Muscle layer of duodenum (tissue), 2 donors: Measurements from ENCODE around the gene GNG12.
A peak's percentile ranks its signal among the peaks of the same experiment; 100 is the strongest.
"Not testable (repeated sequence)": the region's sequence is repeated elsewhere in the genome, so short reads cannot be mapped to it uniquely, and the experiment has no call there.

Experiments used
- H3K27ac ChIP-seq: one replicate; pipeline ENCODE4 v1.7.0; 2013; ENCODE audit warnings: mild to moderate bottlenecking, low read length
- H3K27me3 ChIP-seq: one replicate; pipeline ENCODE4 v1.7.0; 2013; ENCODE audit warnings: low read depth, mild to moderate bottlenecking, control low read depth, low read length
- H3K36me3 ChIP-seq, 2 donors: one replicate each; pipeline ENCODE4 v1.7.0; 2013; ENCODE audit warnings: low read length in 2 of 2, control low read depth in 1 of 2, mild to moderate bottlenecking in 1 of 2; ENCODE audit not compliant: insufficient read depth in 2 of 2, control insufficient read depth in 1 of 2
- H3K4me1 ChIP-seq, 2 donors: one replicate each; pipeline ENCODE4 v1.7.0; 2013; ENCODE audit warnings: low read length in 2 of 2, mild to moderate bottlenecking in 2 of 2, control low read depth in 1 of 2, moderate library complexity in 1 of 2; ENCODE audit not compliant: insufficient read depth in 2 of 2, control insufficient read depth in 1 of 2
- H3K4me3 ChIP-seq, 2 donors: one replicate each; pipeline ENCODE4 v1.7.0; 2013; ENCODE audit warnings: low read length in 2 of 2, low read depth in 1 of 2, mild to moderate bottlenecking in 1 of 2
- H3K9me3 ChIP-seq, 2 donors: one replicate each; pipeline ENCODE4 v1.7.0; 2013; ENCODE audit warnings: low read length in 2 of 2, control low read depth in 1 of 2, mild to moderate bottlenecking in 1 of 2; ENCODE audit not compliant: control insufficient read depth in 1 of 2
- donor health status: healthy.

The GNG12 gene

DNA sequence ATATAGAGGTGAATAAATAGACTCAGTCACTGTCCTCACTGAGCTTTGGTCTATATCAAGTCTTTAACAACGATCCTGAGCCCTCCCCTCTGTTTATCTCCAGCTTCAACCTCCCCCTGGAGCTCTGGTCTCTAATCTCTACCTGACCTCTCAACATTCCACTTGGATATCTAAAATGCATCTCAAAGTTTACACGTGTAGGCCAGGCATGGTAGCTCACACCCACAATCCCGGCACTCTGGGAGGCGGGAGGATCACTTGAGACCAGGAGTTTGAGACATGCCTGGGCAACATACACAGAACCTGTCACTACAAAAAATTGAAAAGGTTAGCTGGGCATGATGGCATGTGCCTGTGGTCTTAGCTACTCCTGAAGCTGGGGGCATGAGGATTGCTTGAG, 94.9 kb downstream of the GNG12 start:
- peaks cover 24 to 34% of the 10 kb centered on the region in 2 donors for H3K4me1 ChIP-seq
- no peaks in the 10 kb centered on the region for H3K27me3 ChIP-seq
- no peak overlapping the region for H3K27ac ChIP-seq

DNA sequence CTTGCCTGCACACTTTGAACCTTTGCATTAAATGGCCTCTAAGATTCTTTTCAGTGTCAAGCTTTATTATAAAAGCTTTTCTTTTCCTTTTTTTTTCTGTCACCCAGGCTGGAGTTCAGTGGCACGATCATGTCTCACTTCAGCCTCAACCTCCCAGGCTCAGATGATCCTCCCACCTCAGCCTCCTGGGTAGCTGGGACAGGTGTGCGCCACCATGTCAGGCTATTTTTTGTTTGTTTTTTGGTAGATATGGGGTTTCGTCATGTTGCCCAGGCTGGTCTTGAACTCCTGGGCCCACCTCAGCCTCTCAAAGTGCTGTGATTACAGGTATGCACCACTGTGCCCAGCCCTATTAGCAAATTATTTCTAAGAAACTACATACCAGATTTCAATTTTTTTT, 95.4 kb downstream of the GNG12 start:
- H3K36me3 ChIP-seq, result no peaks in the 10 kb centered on the region
- no peak overlapping the region for H3K4me3 ChIP-seq
- H3K9me3 ChIP-seq, result no peaks in the 10 kb centered on the region
- no peak overlapping the region for H3K27ac ChIP-seq
- no peaks in the 10 kb centered on the region for H3K27me3 ChIP-seq
- peaks cover 28 to 37% of the 10 kb centered on the region in 2 donors for H3K4me1 ChIP-seq

More for the DNA sequence above, 94.9 kb downstream of the GNG12 start:
- Histone ChIP-seq H3K9me3 (no peaks in the 10 kb centered on the region), H3K36me3 (no peaks in the 10 kb centered on the region), H3K4me3 (no peak overlapping the region)

DNA sequence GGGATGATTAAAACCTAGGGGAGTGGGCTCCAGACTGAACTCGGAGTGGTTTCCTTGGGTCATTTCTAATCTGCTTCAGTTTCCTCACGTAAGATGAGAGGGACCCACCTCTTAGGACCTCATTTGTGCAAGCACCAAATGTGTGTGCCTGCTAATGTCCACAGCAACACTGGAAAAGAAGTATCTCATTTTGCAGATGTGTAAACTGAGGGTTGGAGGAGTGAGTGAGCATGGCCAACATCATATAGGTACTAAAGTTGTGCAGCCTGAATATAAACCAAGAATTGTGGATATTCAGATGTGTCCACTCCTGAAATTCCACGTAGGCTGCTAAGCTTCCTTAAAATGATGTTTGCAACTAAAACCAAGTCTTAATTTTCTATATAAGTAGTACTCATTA, 96.5 kb downstream of the GNG12 start:
- Histone ChIP-seq H3K4me3 (peak overlapping the region in 1 of 2 donors; percentile 5), H3K36me3 (no peaks in the 10 kb centered on the region), H3K4me1 (peaks cover 35 to 38% of the 10 kb centered on the region in 2 donors), H3K27me3 (no peaks in the 10 kb centered on the region), H3K27ac (peak overlapping the region; percentile 80), H3K9me3 (no peaks in the 10 kb centered on the region)

DNA sequence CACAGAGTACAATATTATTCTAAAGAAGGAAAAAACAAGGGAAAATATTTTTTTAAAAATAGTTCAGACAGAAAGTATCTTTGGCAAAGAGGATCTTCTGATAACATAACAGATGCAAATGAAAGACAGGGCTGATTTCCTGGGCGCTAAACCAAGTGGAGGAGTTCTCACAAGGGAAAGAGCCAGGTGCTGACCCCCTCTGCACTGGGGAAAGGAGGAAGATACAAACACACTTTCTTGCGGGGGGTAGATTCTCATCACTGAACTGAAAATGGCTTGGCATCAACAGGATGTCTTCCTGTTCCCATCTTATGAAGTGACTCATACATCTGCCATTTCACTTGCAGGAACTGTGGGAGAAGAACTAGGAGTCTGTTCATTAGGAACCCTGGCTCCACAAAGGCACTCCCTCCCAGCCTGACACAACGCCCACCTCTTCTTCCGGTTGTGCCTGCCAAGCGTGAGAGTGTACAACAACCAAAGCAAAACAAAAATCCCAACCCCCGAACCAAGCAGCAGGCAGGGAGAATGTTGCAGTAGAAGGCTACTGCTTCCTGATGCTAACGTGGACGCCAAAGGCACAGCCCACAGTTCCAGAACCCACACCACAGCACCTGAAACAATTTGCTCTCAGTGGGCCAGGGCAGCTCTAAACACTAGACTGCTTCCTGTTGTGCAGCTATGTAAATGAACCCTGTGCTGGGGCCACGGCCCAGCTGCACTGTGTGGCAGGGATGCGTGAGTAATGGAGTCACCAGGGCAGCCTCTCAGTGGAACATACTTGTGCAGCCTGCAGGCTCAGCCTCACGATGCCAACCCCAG, 97.2 kb downstream of the GNG12 start:
- H3K4me3 ChIP-seq, result peak overlapping the region; percentile 1 to 5
- H3K4me1 ChIP-seq, result peaks cover 31 to 33% of the 10 kb centered on the region in 2 donors
- H3K27me3 ChIP-seq, result no peaks in the 10 kb centered on the region
- no peaks in the 10 kb centered on the region for H3K9me3 ChIP-seq
- peak overlapping the region; percentile 80 for H3K27ac ChIP-seq
- no peaks in the 10 kb centered on the region for H3K36me3 ChIP-seq

DNA sequence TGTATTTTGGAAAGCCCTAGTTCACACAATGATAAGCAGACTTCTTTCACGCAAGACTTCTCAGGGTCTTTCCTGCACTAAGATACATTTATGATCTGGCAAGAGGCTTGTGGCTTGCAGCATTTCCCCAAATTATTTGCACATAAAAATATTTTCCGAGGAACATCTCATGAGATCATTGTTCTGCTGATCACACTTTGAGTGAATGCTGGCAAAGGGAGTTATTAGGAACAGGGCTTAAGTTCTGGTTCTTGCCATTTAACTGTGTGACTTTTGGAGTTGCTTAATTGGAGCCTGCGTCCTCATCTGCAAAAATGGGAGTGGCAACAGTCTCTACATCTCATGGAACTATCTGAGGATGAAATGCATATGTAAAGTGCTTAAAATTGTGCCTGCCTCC, 98.1 kb downstream of the GNG12 start:
- Histone ChIP-seq H3K9me3 (no peaks in the 10 kb centered on the region), H3K36me3 (no peaks in the 10 kb centered on the region), H3K27ac (peak overlapping the region; percentile 80), H3K27me3 (no peaks in the 10 kb centered on the region), H3K4me1 (peaks cover 28 to 30% of the 10 kb centered on the region in 2 donors), H3K4me3 (no peak overlapping the region)

DNA sequence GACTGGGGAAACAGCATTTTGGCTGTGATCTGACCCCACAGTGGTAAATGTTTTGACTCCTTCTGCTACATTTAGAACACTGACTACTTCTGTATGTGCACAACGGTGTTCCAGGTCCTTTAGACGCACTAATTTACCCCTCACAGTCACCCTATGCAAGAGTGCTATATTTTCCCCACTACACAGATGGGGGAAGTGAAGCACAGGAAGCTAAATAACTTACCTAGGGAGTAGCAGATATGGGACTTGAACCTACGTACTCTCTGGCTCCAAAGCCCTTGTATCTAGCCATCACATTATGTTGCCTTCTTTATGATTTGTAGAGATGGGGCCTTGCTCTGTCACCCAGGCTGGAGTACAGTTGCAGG, 99.0 kb downstream of the GNG12 start:
- Histone ChIP-seq H3K4me1 (peaks cover 28 to 30% of the 10 kb centered on the region in 2 donors), H3K27me3 (no peaks in the 10 kb centered on the region), H3K27ac (no peak overlapping the region)

DNA sequence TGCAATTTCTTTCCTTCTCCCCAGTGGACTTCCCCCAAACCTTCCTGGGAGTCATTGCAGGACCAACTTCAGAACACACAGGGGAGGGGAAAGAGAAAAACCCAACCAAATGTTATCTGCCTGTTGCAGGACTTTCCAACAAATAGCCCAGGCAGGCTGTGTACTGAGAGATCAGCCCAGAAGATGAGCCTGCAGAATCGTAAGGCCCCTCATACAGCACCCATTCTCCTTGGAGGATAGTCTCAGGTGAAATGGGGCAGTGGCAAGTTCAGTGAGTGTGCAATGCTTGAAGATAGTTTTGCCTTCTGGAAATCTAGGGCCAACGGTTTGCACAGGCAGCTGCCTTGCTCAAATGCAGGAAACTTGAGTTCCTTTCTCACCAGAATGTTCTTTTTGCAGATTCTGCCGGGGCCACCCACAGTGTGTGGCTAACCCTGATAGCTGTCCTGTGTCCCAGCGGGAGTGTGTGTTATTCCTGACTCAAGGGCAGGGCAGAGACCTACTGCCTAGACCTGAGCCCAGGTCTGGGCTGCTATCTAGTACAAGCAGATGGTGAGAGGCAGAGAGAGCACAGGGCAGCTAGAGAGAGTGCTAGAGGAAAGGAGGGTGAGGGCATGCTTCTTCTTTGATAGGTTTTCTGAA, 99.5 kb downstream of the GNG12 start:
- H3K27ac ChIP-seq, result no peak overlapping the region
- peaks cover 28 to 30% of the 10 kb centered on the region in 2 donors for H3K4me1 ChIP-seq

More for the DNA sequence above, 99.0 kb downstream of the GNG12 start:
- no peaks in the 10 kb centered on the region for H3K9me3 ChIP-seq
- H3K4me3 ChIP-seq, result no peak overlapping the region
- no peaks in the 10 kb centered on the region for H3K36me3 ChIP-seq

DNA sequence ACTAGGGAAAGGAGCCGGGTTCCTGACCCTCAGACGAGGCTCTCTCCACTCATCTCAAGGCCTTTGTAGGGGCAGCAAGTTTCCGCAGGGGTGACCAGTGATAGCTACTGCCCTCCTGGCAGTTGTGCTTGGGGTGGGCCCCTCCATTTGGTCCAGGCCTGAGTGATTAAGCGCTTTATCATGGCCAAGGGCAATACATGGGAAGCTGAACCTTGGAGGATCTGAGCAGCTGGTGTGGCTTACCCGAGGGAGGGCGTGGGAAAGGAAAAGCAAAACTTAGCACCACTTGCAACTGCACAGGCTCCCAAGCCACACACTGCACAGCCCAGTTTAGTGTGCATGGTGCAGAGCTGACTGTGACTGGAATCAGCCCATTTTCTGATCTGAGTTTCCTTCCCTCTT, 100.5 kb downstream of the GNG12 start:
- Histone ChIP-seq H3K9me3 (no peaks in the 10 kb centered on the region), H3K36me3 (no peaks in the 10 kb centered on the region), H3K4me3 (no peak overlapping the region), H3K4me1 (peaks cover 28 to 30% of the 10 kb centered on the region in 2 donors), H3K27ac (no peak overlapping the region), H3K27me3 (no peaks in the 10 kb centered on the region)

More for the DNA sequence above, 99.5 kb downstream of the GNG12 start:
- Histone ChIP-seq H3K27me3 (no peaks in the 10 kb centered on the region), H3K4me3 (no peak overlapping the region), H3K36me3 (no peaks in the 10 kb centered on the region), H3K9me3 (no peaks in the 10 kb centered on the region)

DNA sequence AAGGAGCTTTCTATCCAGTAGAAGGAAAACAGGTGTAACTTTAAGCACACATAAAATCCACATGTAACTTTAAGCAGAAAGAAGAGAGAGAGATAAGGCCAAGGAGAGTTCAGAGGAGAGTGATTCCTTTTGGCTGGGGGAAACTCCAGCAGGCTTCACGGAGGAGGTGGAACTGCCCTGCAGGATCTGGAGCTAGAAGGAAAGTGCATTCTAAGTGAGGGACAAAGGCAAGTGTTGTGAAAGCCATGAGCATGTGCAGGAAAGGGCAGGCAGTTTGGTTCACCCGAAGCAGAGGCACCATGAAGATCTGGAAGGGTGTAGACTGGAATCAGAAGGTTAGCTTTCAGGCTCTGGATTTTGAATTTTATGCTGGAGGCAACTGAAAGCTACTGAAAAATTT, 101.9 kb downstream of the GNG12 start:
- H3K4me3 ChIP-seq, result no peak overlapping the region
- H3K27me3 ChIP-seq, result no peaks in the 10 kb centered on the region
- no peaks in the 10 kb centered on the region for H3K36me3 ChIP-seq
- no peak overlapping the region for H3K27ac ChIP-seq
- H3K4me1 ChIP-seq, result peaks cover 16 to 22% of the 10 kb centered on the region in 2 donors
- no peaks in the 10 kb centered on the region for H3K9me3 ChIP-seq

DNA sequence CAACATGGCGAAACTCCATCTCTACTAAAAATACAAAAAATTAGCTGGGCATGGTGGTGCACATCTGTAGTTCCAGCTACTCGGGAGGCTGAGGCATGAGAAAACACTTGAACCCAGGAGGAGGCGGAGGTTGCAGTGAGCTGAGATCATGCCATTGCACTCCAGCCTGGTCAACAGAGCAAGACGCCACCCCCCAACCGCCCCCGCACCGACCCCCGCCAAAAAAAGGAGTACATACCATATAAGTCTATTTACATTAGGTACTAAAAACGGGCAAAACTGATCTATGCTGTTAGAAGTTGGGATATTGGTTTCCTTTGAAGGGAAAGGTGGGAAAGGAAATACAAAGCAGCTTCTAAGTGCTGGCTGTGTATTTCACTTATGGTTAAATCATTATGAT, 103.0 kb downstream of the GNG12 start:
- not testable (repeated sequence) for H3K27ac ChIP-seq, H3K27me3 ChIP-seq, H3K4me3 ChIP-seq, H3K9me3 ChIP-seq, H3K36me3 ChIP-seq
- peaks cover 12 to 16% of the 10 kb centered on the region in 2 donors for H3K4me1 ChIP-seq

DNA sequence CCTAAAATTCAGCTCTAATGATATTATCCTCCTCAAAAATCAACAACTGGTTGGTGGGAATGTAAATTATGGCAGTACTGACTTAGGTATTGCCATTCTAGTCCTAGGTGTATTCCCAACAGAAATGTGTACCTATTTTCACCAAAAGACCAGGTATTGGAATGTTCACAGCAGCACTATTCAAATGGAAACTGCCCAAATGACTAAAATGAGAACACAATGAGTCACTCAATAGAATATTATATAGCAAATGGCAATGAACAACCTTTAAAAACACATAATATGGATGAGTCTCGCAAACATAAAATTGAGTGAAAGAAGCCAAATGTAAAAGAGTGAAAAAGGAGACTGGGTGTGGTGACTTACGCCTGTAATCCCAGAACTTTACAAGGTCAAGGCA, 103.4 kb downstream of the GNG12 start:
- Histone ChIP-seq H3K27ac (no peak overlapping the region), H3K4me1 (peaks cover 16 to 20% of the 10 kb centered on the region in 2 donors), H3K4me3 (no peak overlapping the region), H3K27me3 (no peaks in the 10 kb centered on the region), H3K9me3 (no peaks in the 10 kb centered on the region), H3K36me3 (no peaks in the 10 kb centered on the region)
